Measurements from ENCODE around the gene PAX7.

Gene PAX7

GRCh38 chr1:18783705-18784481 is 153.2 kb downstream of the PAX7 start:
- FAIRE-seq (no peak), DNase-seq (ENCODE audit: extremely low spot score, insufficient read length, low read depth) (no peak)

- FAIRE-seq = no peak
- no peak for DNase-seq (ENCODE audit: extremely low spot score, insufficient read length, low read depth)
These were observed 153.8 kb downstream of the PAX7 start for GRCh38 chr1:18784482-18784831.

GRCh38 chr1:18786149-18786548 is 155.5 kb downstream of the PAX7 start:
- no peak for DNase-seq (ENCODE audit: extremely low spot score, insufficient read length, low read depth)

GRCh38 chr1:18787825-18788385 is 157.3 kb downstream of the PAX7 start:
- FAIRE-seq = no peak
- no peak for DNase-seq (ENCODE audit: extremely low spot score, insufficient read length, low read depth)

More at GRCh38 chr1:18786149-18786548, 155.5 kb downstream of the PAX7 start:
- FAIRE-seq = no peak

DNA sequence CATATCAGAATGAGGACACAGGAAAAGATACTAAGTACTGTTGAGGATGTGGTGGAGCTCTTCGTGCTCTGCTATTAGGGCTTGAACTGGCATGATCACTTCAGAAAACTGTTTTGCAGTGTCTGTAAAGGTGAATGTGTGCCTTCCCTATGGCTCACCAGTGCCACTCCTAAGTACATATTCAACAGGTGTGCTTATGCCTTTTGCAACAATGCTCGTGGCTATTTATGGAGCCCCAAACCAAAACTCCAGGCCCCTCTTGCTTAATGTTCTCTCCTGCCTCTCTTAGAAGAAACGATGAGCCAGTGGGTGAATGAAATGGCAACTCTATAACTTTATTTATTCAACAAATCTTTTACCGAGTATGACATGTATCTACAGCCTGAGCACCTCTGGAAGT is 158.6 kb downstream of the PAX7 start:
- FAIRE-seq (no peak), DNase-seq (ENCODE audit: extremely low spot score, insufficient read length, low read depth) (no peak)

DNA sequence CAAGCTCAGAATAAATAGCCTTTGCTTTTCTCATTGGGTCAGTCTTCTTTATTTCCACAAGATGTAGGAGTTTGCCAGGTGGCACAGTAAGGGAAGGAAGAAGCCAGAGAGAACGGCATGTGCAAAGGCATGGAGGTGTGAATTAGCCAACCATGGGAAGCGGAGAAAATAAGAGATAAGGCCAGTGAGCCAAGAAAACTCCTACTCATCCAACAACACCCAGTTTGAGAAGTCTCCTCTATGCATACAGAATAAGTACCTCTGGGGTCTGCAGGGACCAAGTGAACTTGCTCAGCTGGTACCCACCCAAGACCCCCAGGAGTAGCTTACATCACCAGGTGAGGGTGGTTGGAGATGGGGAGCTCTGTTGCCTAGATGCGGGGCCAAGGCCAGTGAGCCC is 162.1 kb downstream of the PAX7 start:
- DNase-seq (ENCODE audit: extremely low spot score, insufficient read length, low read depth) (no peak), FAIRE-seq (no peak)

DNA sequence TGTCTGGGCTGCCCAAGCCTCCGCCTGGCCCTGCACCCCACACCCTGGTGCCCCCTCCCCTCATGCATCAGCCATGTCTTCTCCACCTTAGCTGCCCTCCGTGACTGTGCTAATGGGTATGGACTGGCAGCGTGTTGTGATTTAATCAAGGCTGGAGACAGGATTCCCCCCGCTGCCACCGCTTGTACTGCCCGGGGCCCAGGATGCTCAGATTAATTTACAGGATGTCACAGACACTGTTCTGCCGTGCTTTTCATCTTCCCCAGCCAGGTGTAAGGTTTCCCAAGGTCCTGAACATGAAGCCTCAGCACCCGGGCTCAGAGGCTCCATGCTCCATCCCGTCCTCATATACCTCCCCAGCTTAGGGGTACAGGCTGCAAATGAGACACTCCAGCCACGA is 162.5 kb downstream of the PAX7 start:
- FAIRE-seq (no peak), DNase-seq (ENCODE audit: extremely low spot score, insufficient read length, low read depth) (no peak)

GRCh38 chr1:18794051-18794450 is 163.4 kb downstream of the PAX7 start:
- FAIRE-seq (no peak), DNase-seq (ENCODE audit: extremely low spot score, insufficient read length, low read depth) (no peak)

GRCh38 chr1:18794561-18794960 is 163.9 kb downstream of the PAX7 start:
- FAIRE-seq (no peak), DNase-seq (ENCODE audit: extremely low spot score, insufficient read length, low read depth) (no peak)

- FAIRE-seq (no peak), DNase-seq (ENCODE audit: extremely low spot score, insufficient read length, low read depth) (no peak)
These were observed 164.5 kb downstream of the PAX7 start for GRCh38 chr1:18795002-18795689.

DNA sequence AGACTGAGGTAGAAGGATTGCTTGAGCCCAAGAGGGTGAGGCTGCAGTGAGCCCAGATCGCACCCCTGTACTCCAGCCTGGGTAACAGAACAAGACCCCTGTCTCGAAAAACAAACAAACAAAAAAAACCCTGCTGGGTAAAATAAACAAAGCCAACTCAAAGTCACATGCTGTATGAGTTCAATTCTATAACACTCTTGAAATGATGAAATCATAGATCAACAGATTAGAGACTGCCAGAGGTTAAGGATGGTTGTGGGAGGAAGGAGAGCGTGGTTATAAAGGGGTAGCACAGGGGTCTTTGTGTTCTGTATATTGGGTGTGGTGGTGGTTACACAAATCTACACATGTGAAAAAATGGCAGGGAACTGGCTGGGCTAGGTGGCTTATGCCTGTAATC is 166.3 kb downstream of the PAX7 start:
- FAIRE-seq = no peak
- DNase-seq (ENCODE audit: extremely low spot score, insufficient read length, low read depth) = no peak
